BE2C (cell line): Measurements from ENCODE around the gene ADAMTS16.
A peak's percentile ranks its signal among the peaks of the same experiment; 100 is the strongest.

ENCODE experiments used
- DNase-seq: peaks from one replicate; pipeline ENCODE4 v3.0.0-alpha.2; 2020
- H3K27me3 ChIP-seq: fragments of 250-450 bp; sonication (Bioruptor Pico); 2 replicates; pipeline ENCODE4 v1.5.1; 2020; ENCODE audit warnings: mild to moderate bottlenecking
- H3K36me3 ChIP-seq: fragments of 250-450 bp; sonication (Bioruptor Pico); 2 replicates; pipeline ENCODE4 v1.5.1; 2020; ENCODE audit warnings: mild to moderate bottlenecking
- H3K4me1 ChIP-seq: fragments of 250-450 bp; sonication (Bioruptor Pico); 2 replicates; pipeline ENCODE4 v1.5.1; 2020
- H3K4me3 ChIP-seq: 2 replicates; pipeline ENCODE4 v1.5.1; 2011; ENCODE audit warnings: low read depth, low read length
- H3K9me3 ChIP-seq: fragments of 250-450 bp; sonication (Bioruptor Pico); 2 replicates; pipeline ENCODE4 v1.5.1; 2020
- CTCF ChIP-seq: IDR thresholded peaks from 2 replicates; pipeline ENCODE4 v1.5.1; 2012; ENCODE audit warnings: mild to moderate bottlenecking, low read depth, low read length

ADAMTS16 gene

GRCh38 chr5:5341531-5342292, 201.6 kb downstream of the ADAMTS16 start:
- no peak for DNase-seq
- Histone ChIP-seq H3K4me3 (no peak overlapping the region), H3K27me3 (no peaks in the 10 kb centered on the region), H3K4me1 (peaks cover 39% of the 10 kb centered on the region), H3K9me3 (no peaks in the 10 kb centered on the region), H3K36me3 (no peaks in the 10 kb centered on the region)
- no peak for TF ChIP-seq CTCF

GRCh38 chr5:5342784-5343183, 202.7 kb downstream of the ADAMTS16 start:
- Histone ChIP-seq H3K4me3 (no peak overlapping the region), H3K9me3 (no peaks in the 10 kb centered on the region), H3K36me3 (no peaks in the 10 kb centered on the region), H3K27me3 (no peaks in the 10 kb centered on the region), H3K4me1 (peaks cover 39% of the 10 kb centered on the region)
- no peak for TF ChIP-seq CTCF
- no peak for DNase-seq

- Histone ChIP-seq H3K4me3 (no peak overlapping the region), H3K4me1 (peaks cover 39% of the 10 kb centered on the region), H3K36me3 (no peaks in the 10 kb centered on the region), H3K27me3 (no peaks in the 10 kb centered on the region), H3K9me3 (no peaks in the 10 kb centered on the region)
- TF ChIP-seq CTCF: no peak
- peak; percentile 83 for DNase-seq
These were observed 203.4 kb downstream of the ADAMTS16 start for GRCh38 chr5:5343568-5343967.

GRCh38 chr5:5344051-5344571, 204.0 kb downstream of the ADAMTS16 start:
- peak; percentile 68 for DNase-seq
- H3K36me3 ChIP-seq: no peaks in the 10 kb centered on the region
- H3K27me3 ChIP-seq: no peaks in the 10 kb centered on the region
- TF ChIP-seq CTCF: peak; percentile 37; the same call in 1 of the 2 replicates
- H3K4me1 ChIP-seq: peaks cover 39% of the 10 kb centered on the region
- H3K9me3 ChIP-seq: no peaks in the 10 kb centered on the region
- H3K4me3 ChIP-seq: no peak overlapping the region

- DNase-seq: no peak
- Histone ChIP-seq H3K4me3 (no peak overlapping the region), H3K27me3 (no peaks in the 10 kb centered on the region), H3K9me3 (no peaks in the 10 kb centered on the region), H3K4me1 (peaks cover 38% of the 10 kb centered on the region), H3K36me3 (no peaks in the 10 kb centered on the region)
- no peak for TF ChIP-seq CTCF
These were observed 204.5 kb downstream of the ADAMTS16 start for GRCh38 chr5:5344606-5345005.

- Histone ChIP-seq H3K27me3 (no peaks in the 10 kb centered on the region), H3K36me3 (no peaks in the 10 kb centered on the region), H3K9me3 (no peaks in the 10 kb centered on the region), H3K4me1 (peaks cover 14% of the 10 kb centered on the region), H3K4me3 (no peak overlapping the region)
- no peak for TF ChIP-seq CTCF
- DNase-seq: no peak
These were observed 207.3 kb downstream of the ADAMTS16 start for GRCh38 chr5:5347442-5347841.
